Activated naive CD8-positive, alpha-beta T cell treated with anti-CD3 and anti-CD28 coated beads, Interleukin-2, amount 50 U/mL, for 24 hours (primary cell): Measurements from ENCODE around the gene PAK6.

Source experiments
- ATAC-seq: fragments of 150-1000 bp; cut with Tn5 transposase; one replicate; pipeline ENCODE4 v1.10.0; 2021
- DNase-seq: peaks from one replicate; pipeline ENCODE4 v3.0.0; 2021
- H3K27ac Mint-ChIP-seq: one replicate; pipeline ENCODE4 v1.8.0; 2021; ENCODE audit warnings: mild to moderate bottlenecking, mixed read lengths
- H3K27me3 Mint-ChIP-seq: one replicate; pipeline ENCODE4 v1.8.0; 2021; ENCODE audit warnings: mixed read lengths
- H3K36me3 Mint-ChIP-seq: one replicate; pipeline ENCODE4 v1.8.0; 2021; ENCODE audit warnings: low read depth, mixed read lengths
- H3K4me1 Mint-ChIP-seq: one replicate; pipeline ENCODE4 v1.8.0; 2021; ENCODE audit warnings: mixed read lengths
- H3K4me3 Mint-ChIP-seq: one replicate; pipeline ENCODE4 v1.8.0; 2021; ENCODE audit warnings: mild to moderate bottlenecking, moderate library complexity, mixed read lengths
- H3K9me3 Mint-ChIP-seq: one replicate; pipeline ENCODE4 v1.8.0; 2021; ENCODE audit warnings: mixed read lengths

PAK6 gene

GRCh38 chr15:40257656-40258450 is 19.0 kb downstream of the PAK6 start:
- H3K27me3 Mint-ChIP-seq = peaks cover 22% of the 10 kb centered on the region
- no peak for DNase-seq

GRCh38 chr15:40258544-40258943 is 19.7 kb downstream of the PAK6 start:
- Mint-ChIP-seq H3K4me3 (no peak overlapping the region), H3K27ac (no peak overlapping the region), H3K27me3 (peaks cover 16% of the 10 kb centered on the region), H3K9me3 (no peaks in the 10 kb centered on the region), H3K36me3 (no peaks in the 10 kb centered on the region), H3K4me1 (no peaks in the 10 kb centered on the region)
- ATAC-seq = no peak
- no peak for DNase-seq

More at GRCh38 chr15:40257656-40258450, 19.0 kb downstream of the PAK6 start:
- Mint-ChIP-seq H3K36me3 (no peaks in the 10 kb centered on the region), H3K9me3 (no peaks in the 10 kb centered on the region), H3K4me1 (peaks cover 3% of the 10 kb centered on the region), H3K4me3 (no peak overlapping the region), H3K27ac (no peak overlapping the region)
- no peak for ATAC-seq

GRCh38 chr15:40259021-40259420 is 20.2 kb downstream of the PAK6 start:
- ATAC-seq (no peak), DNase-seq (no peak)
- H3K36me3 Mint-ChIP-seq = no peaks in the 10 kb centered on the region
- H3K4me1 Mint-ChIP-seq = no peaks in the 10 kb centered on the region
- no peaks in the 10 kb centered on the region for H3K9me3 Mint-ChIP-seq
- H3K4me3 Mint-ChIP-seq = no peak overlapping the region
- peaks cover 11% of the 10 kb centered on the region for H3K27me3 Mint-ChIP-seq
- no peak overlapping the region for H3K27ac Mint-ChIP-seq

DNA sequence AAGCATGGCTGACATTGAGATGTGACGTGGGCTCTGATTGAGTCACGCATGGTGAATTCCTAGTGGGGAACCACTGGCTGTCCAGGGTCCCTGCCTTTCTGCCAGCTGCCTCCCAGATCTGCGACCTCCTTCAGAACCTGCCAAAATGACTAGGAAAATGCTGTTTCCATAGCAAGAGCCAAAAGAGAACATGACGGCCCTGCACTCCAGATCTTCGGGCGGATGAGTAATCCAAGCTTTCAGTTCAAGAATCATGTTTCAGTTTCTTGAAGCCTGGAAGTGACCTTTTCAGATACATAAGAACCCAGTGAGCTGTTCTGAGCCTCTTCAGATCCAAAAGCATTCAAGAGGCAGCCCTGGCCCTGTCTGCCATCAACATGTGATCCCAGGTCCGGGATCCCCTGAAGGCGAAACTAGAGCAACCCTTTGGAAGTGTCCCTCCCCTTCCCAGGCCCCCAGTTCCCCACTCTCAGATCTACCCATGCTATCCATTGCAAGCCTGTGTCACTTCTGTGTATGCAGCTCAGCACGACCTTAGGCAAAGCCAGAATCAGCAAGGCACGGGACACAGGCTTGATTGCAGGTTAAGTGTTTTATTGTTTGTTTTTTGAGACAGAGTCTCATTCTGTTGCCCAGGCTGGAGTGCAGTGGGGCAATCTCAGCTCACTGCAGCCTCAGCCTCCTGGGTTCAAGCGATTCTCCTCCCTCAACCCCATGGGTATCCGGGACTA is 24.3 kb downstream of the PAK6 start:
- H3K4me1 Mint-ChIP-seq = no peaks in the 10 kb centered on the region
- peaks cover 3% of the 10 kb centered on the region for H3K27me3 Mint-ChIP-seq
- H3K9me3 Mint-ChIP-seq = no peaks in the 10 kb centered on the region
- ATAC-seq (no peak), DNase-seq (no peak)
- no peak overlapping the region for H3K27ac Mint-ChIP-seq
- H3K36me3 Mint-ChIP-seq = no peaks in the 10 kb centered on the region
- no peak overlapping the region for H3K4me3 Mint-ChIP-seq

- H3K4me3 Mint-ChIP-seq = no peak overlapping the region
- no peak for ATAC-seq
- DNase-seq = no peak
- H3K36me3 Mint-ChIP-seq = no peaks in the 10 kb centered on the region
- H3K27me3 Mint-ChIP-seq = peaks cover 3% of the 10 kb centered on the region
- H3K9me3 Mint-ChIP-seq = no peaks in the 10 kb centered on the region
- no peaks in the 10 kb centered on the region for H3K4me1 Mint-ChIP-seq
- no peak overlapping the region for H3K27ac Mint-ChIP-seq
These were observed 25.7 kb downstream of the PAK6 start for GRCh38 chr15:40264321-40265153.

- ATAC-seq = no peak
- no peak overlapping the region for H3K4me3 Mint-ChIP-seq
- no peaks in the 10 kb centered on the region for H3K36me3 Mint-ChIP-seq
- DNase-seq = no peak
- H3K9me3 Mint-ChIP-seq = no peaks in the 10 kb centered on the region
- H3K4me1 Mint-ChIP-seq = no peaks in the 10 kb centered on the region
- peaks cover 3% of the 10 kb centered on the region for H3K27me3 Mint-ChIP-seq
- H3K27ac Mint-ChIP-seq = no peak overlapping the region
These were observed 26.5 kb downstream of the PAK6 start for GRCh38 chr15:40265355-40265754.

DNA sequence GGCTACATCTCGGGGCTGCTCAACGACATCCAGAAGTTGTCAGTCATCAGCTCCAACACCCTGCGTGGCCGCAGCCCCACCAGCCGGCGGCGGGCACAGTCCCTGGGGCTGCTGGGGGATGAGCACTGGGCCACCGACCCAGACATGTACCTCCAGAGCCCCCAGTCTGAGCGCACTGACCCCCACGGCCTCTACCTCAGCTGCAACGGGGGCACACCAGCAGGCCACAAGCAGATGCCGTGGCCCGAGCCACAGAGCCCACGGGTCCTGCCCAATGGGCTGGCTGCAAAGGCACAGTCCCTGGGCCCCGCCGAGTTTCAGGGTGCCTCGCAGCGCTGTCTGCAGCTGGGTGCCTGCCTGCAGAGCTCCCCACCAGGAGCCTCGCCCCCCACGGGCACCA is 27.0 kb downstream of the PAK6 start:
- peaks cover 3% of the 10 kb centered on the region for H3K27me3 Mint-ChIP-seq
- no peak overlapping the region for H3K4me3 Mint-ChIP-seq
- no peaks in the 10 kb centered on the region for H3K4me1 Mint-ChIP-seq
- ATAC-seq (no peak), DNase-seq (no peak)
- no peaks in the 10 kb centered on the region for H3K36me3 Mint-ChIP-seq
- no peaks in the 10 kb centered on the region for H3K9me3 Mint-ChIP-seq
- H3K27ac Mint-ChIP-seq = no peak overlapping the region

DNA sequence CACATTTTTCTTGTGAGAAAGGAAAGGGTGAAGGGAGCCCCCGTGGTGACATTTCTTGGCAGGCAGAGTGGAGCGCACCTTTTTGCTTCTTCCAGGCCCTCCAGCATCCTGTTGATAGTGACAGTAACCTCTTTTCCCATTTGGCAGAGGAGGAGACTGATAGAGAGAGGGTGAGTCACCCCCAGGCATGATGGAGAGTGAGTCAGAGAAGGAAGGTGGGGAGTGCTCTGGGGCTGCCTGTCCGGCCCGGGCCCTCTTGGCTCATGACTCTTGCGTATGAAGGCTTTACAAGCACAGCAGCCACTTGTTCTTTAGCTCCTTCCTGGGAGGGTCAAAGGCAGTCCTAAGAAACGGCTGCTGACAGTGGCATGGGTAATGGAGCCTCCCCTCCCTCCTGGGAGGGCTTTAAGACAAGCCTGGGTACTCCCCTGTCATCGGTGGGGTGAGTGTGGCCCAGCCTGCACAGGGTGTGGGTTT is 28.0 kb downstream of the PAK6 start:
- DNase-seq = no peak
- Mint-ChIP-seq H3K27ac (no peak overlapping the region), H3K27me3 (no peaks in the 10 kb centered on the region), H3K36me3 (no peaks in the 10 kb centered on the region), H3K9me3 (no peaks in the 10 kb centered on the region), H3K4me3 (no peak overlapping the region), H3K4me1 (no peaks in the 10 kb centered on the region)
- peak; percentile 70 for ATAC-seq

- Mint-ChIP-seq H3K4me3 (no peak overlapping the region), H3K27me3 (no peaks in the 10 kb centered on the region), H3K4me1 (no peaks in the 10 kb centered on the region), H3K36me3 (no peaks in the 10 kb centered on the region), H3K9me3 (no peaks in the 10 kb centered on the region), H3K27ac (no peak overlapping the region)
- ATAC-seq (no peak), DNase-seq (no peak)
These were observed 28.8 kb downstream of the PAK6 start for GRCh38 chr15:40267670-40268069.

DNA sequence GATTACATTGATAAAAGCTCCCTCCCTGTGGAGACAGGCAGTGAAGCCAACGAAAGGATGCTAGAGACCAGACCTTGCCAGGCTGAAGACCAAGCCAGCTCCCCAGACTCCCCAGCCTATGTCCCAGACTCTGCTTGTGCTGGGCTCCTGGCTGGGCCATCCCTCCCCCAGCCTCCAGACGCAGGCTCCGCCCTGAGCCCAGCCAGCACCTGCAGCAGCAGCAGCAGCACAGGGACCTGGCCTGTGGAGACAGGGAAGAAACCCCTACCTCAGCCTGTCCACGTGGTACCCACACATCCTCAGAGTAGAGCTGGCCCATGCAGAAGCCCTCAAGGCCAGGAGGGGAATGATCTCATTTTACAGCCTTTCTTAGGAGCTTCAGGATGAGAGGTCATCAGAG is 30.7 kb downstream of the PAK6 start:
- no peaks in the 10 kb centered on the region for H3K4me1 Mint-ChIP-seq
- no peaks in the 10 kb centered on the region for H3K27me3 Mint-ChIP-seq
- H3K4me3 Mint-ChIP-seq = no peak overlapping the region
- ATAC-seq (no peak), DNase-seq (no peak)
- no peaks in the 10 kb centered on the region for H3K36me3 Mint-ChIP-seq
- H3K9me3 Mint-ChIP-seq = no peaks in the 10 kb centered on the region
- H3K27ac Mint-ChIP-seq = no peak overlapping the region

- no peaks in the 10 kb centered on the region for H3K9me3 Mint-ChIP-seq
- ATAC-seq (no peak), DNase-seq (no peak)
- no peaks in the 10 kb centered on the region for H3K36me3 Mint-ChIP-seq
- H3K27ac Mint-ChIP-seq = no peak overlapping the region
- H3K4me1 Mint-ChIP-seq = peaks cover 2% of the 10 kb centered on the region
- H3K27me3 Mint-ChIP-seq = no peaks in the 10 kb centered on the region
- no peak overlapping the region for H3K4me3 Mint-ChIP-seq
These were observed 31.6 kb downstream of the PAK6 start for GRCh38 chr15:40270246-40270995.

DNA sequence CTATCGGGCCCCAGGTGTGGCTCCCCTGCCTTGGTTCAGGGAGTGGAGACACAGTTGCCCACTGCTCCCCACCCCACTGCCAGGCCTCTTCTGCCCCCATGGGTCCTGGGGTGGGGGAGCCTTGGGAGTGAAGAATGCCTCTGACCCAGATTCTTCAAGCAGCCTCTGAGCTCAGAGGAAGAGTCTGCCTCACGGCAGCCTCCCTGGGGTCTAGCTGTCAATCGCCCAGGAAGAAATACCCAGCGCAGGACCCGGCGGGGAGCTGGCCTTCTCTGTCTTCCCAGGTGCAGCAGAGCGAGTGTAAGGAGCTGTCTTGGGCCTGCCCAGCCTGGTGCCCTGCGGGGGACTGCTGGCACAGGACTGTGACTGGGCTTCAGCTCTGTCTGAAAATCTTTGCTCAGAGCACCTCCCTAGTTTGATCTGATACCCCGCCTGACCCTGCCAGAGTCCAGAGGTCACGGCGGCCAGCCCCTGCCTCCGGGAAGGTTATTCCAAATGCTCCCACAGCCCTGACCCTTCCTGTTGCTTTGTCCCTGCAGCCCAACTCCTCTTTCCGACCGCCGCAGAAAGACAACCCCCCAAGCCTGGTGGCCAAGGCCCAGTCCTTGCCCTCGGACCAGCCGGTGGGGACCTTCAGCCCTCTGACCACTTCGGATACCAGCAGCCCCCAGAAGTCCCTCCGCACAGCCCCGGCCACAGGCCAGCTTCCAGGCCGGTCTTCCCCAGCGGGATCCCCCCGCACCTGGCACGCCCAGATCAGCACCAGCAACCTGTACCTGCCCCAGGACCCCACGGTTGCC is 33.0 kb downstream of the PAK6 start:
- Mint-ChIP-seq H3K4me3 (no peak overlapping the region), H3K36me3 (no peaks in the 10 kb centered on the region), H3K27ac (no peak overlapping the region), H3K4me1 (peaks cover 2% of the 10 kb centered on the region), H3K27me3 (peaks cover 4% of the 10 kb centered on the region), H3K9me3 (no peaks in the 10 kb centered on the region)
- ATAC-seq (no peak), DNase-seq (no peak)

GRCh38 chr15:40272485-40273056 is 33.7 kb downstream of the PAK6 start:
- no peak for DNase-seq

More at GRCh38 chr15:40272485-40273056, 33.7 kb downstream of the PAK6 start:
- ATAC-seq = no peak
- H3K4me1 Mint-ChIP-seq = peaks cover 7% of the 10 kb centered on the region
- no peak overlapping the region for H3K27ac Mint-ChIP-seq
- H3K4me3 Mint-ChIP-seq = no peak overlapping the region
- H3K36me3 Mint-ChIP-seq = no peaks in the 10 kb centered on the region
- peaks cover 9% of the 10 kb centered on the region for H3K27me3 Mint-ChIP-seq
- no peaks in the 10 kb centered on the region for H3K9me3 Mint-ChIP-seq
